IMR-90 (cell line): ENCODE data around the gene ME3. TPM values are rescaled to one million over a fixed set of nuclear protein-coding genes. Genes with fewer than 3 reads are reported as not detected.
A peak's percentile ranks its signal among the peaks of the same experiment; 100 is the strongest.

Experiments used
- ATAC-seq: fragments of 200-7000 bp; cut with Tn5 transposase; 2 replicates; pipeline ENCODE4 v1.9.1; 2020; ENCODE audit warnings: low read depth, mild to moderate bottlenecking, moderate library complexity
- BruUV-seq: library from RNA; stranded (reverse); fragments of 400-500 nt; replicated peaks from 2 replicates; lab custom pipeline; 2021; lab: Mats Ljungman, UMichigan
- CTCF ChIA-PET: fragments of 300-600 bp; formaldehyde crosslinking; extraction: SDS; loops from one replicate; lab custom pipeline; 2021; ENCODE audit warnings: antibody characterized with exemption; lab: Yijun Ruan, JAX
- POLR2A ChIA-PET: fragments of 300-600 bp; sonication (Branson Sonifier 250); formaldehyde crosslinking; loops from one replicate; lab custom pipeline; 2022; ENCODE audit warnings: antibody characterized with exemption; ENCODE audit not compliant: unreplicated experiment; lab: Charles Lee
- DNase-seq: peaks from one replicate; pipeline ENCODE4 v3.0.0; 2013
- H2AFZ ChIP-seq: replicated peaks from 2 replicates; pipeline ENCODE3; 2013; ENCODE audit warnings: low read length, mild to moderate bottlenecking; ENCODE audit not compliant: poor library complexity
- H2AK5ac ChIP-seq: 2 replicates; pipeline ENCODE4 v1.6.1; 2013; ENCODE audit warnings: low read depth, low read length, inconsistent platforms
- H2AK9ac ChIP-seq: replicated peaks from 2 replicates; pipeline ENCODE3; 2013; ENCODE audit warnings: mild to moderate bottlenecking, low read depth, low read length, moderate library complexity; ENCODE audit not compliant: poor library complexity
- H2BK120ac ChIP-seq: 2 replicates; pipeline ENCODE4 v1.6.1; 2013; ENCODE audit warnings: low read depth, low read length, inconsistent platforms
- H2BK15ac ChIP-seq: 3 replicates; pipeline ENCODE4 v1.6.1; 2013; ENCODE audit warnings: low read depth, low read length, inconsistent platforms
- H2BK20ac ChIP-seq: 2 replicates; pipeline ENCODE4 v1.6.1; 2013; ENCODE audit warnings: low read depth, mild to moderate bottlenecking, inconsistent platforms, low read length, moderate library complexity
- H2BK5ac ChIP-seq: 2 replicates; pipeline ENCODE4 v1.6.1; 2013; ENCODE audit warnings: mild to moderate bottlenecking, low read depth, low read length, inconsistent platforms; ENCODE audit not compliant: poor library complexity, severe bottlenecking
- H3K14ac ChIP-seq: replicated peaks from 2 replicates; pipeline ENCODE4 v1.6.1; 2013; ENCODE audit warnings: low read depth, low read length, inconsistent platforms
- H3K18ac ChIP-seq: 2 replicates; pipeline ENCODE4 v1.6.1; 2013; ENCODE audit warnings: low read depth, low read length, control low read depth
- H3K23ac ChIP-seq: 2 replicates; pipeline ENCODE4 v1.6.1; 2013; ENCODE audit warnings: low read depth, low read length, inconsistent platforms
- H3K27ac ChIP-seq: 2 replicates; pipeline ENCODE4 v1.5.1; 2013; ENCODE audit warnings: mild to moderate bottlenecking, control low read depth, low read length; ENCODE audit not compliant: insufficient read depth
- H3K27me3 ChIP-seq: 2 replicates; pipeline ENCODE4 v1.6.1; 2013; ENCODE audit warnings: low read length; ENCODE audit not compliant: control insufficient read depth, insufficient read depth
- H3K36me3 ChIP-seq: 2 replicates; pipeline ENCODE4 v1.6.1; 2013; ENCODE audit warnings: low read length, mixed read lengths; ENCODE audit not compliant: control insufficient read depth, insufficient read depth
- H3K4ac ChIP-seq: 2 replicates; pipeline ENCODE4 v1.6.1; 2013; ENCODE audit warnings: low read depth, low read length, inconsistent platforms
- H3K4me1 ChIP-seq: 2 replicates; pipeline ENCODE4 v1.6.1; 2013; ENCODE audit warnings: low read length, mixed read lengths; ENCODE audit not compliant: control insufficient read depth, insufficient read depth
- H3K4me2 ChIP-seq: 2 replicates; pipeline ENCODE4 v1.6.1; 2013; ENCODE audit warnings: low read depth, mild to moderate bottlenecking, control low read depth, low read length, moderate library complexity
- H3K4me3 ChIP-seq: 2 replicates; pipeline ENCODE4 v1.5.1; 2013; ENCODE audit warnings: low read depth, mild to moderate bottlenecking, control low read depth, low read length, moderate library complexity; ENCODE audit not compliant: insufficient read depth
- H3K56ac ChIP-seq: 2 replicates; pipeline ENCODE4 v1.6.1; 2013; ENCODE audit warnings: low read length, inconsistent platforms; ENCODE audit not compliant: insufficient read depth; ENCODE audit errors: extremely low read depth
- H3K79me1 ChIP-seq, 2 experiments: 2 replicates each; pipeline ENCODE4 v1.6.1; 2013; ENCODE audit warnings: low read length in 2 of 2, inconsistent platforms in 1 of 2, low read depth in 1 of 2
- H3K9ac ChIP-seq: 2 replicates; pipeline ENCODE4 v1.6.1; 2013; ENCODE audit warnings: low read depth, low read length, control low read depth
- H3K9me1 ChIP-seq: 2 replicates; pipeline ENCODE4 v1.6.1; 2013; ENCODE audit warnings: low read length, inconsistent platforms; ENCODE audit not compliant: insufficient read depth
- H3K9me3 ChIP-seq: 2 replicates; pipeline ENCODE4 v1.6.1; 2013; ENCODE audit warnings: low read length; ENCODE audit not compliant: control insufficient read depth, insufficient read depth
- H4K20me1 ChIP-seq: 2 replicates; pipeline ENCODE4 v1.6.1; 2013; ENCODE audit warnings: low read length, inconsistent platforms; ENCODE audit not compliant: insufficient read depth
- H4K5ac ChIP-seq: 2 replicates; pipeline ENCODE4 v1.6.1; 2013; ENCODE audit warnings: mild to moderate bottlenecking, low read depth, low read length, control low read depth
- H4K8ac ChIP-seq, 2 experiments: 2 replicates each; pipeline ENCODE4 v1.6.1; 2013; ENCODE audit warnings: low read depth in 2 of 2, low read length in 2 of 2, control low read depth in 1 of 2, inconsistent platforms in 1 of 2
- H4K91ac ChIP-seq: 2 replicates; pipeline ENCODE4 v1.6.1; 2013; ENCODE audit warnings: low read depth, low read length, inconsistent platforms; ENCODE audit not compliant: insufficient read depth
- CEBPB ChIP-seq: IDR thresholded peaks from 2 replicates; pipeline ENCODE4 v1.6.1; 2012; ENCODE audit warnings: low read depth, low read length, improper control_type of control experiment
- MAZ ChIP-seq: IDR thresholded peaks from 2 replicates; pipeline ENCODE4 v1.6.1; 2012; ENCODE audit warnings: low read depth, mild to moderate bottlenecking, low read length, improper control_type of control experiment, moderate library complexity, borderline replicate concordance
- WGBS, 2 experiments: methylation state at CpG; one replicate each; pipeline versions ENCODE4 v1.1.5 to v1.1.7; 2013; ENCODE audit warnings: missing lambda C conversion rate in 2 of 2; ENCODE audit not compliant: insufficient read length in 1 of 2; ENCODE audit errors: extremely low coverage in 2 of 2; 5-methylcytosine and 5-hydroxymethylcytosine counted together
- dilution Hi-C: fragments of 300-500 bp; cut with HindIII; formaldehyde crosslinking; loops from one replicate; pipeline ENCODE4 v1.14.3; 2018; ENCODE audit warnings: low sequenced_read_pairs; ENCODE audit not compliant: unreplicated experiment
- in situ Hi-C: fragments of 300-500 bp; cut with MboI; formaldehyde crosslinking; loops from 3 replicates; pipeline ENCODE4 v1.14.3; 2019; ENCODE audit warnings: low sequenced_read_pairs, inconsistent platforms, mixed read lengths
- intact Hi-C: fragments of 100-400 bp; cut with micrococcal nuclease; formaldehyde crosslinking; loops from 2 replicates; pipeline ENCODE4 v1.10.0; 2022
- polyA plus RNA-seq, 3 experiments: library from polyadenylated mRNA; depleted of rRNA; stranded (reverse); fragments of >200 nt; gene quantifications; 2 replicates each; pipeline ENCODE4 v1.2.3, GENCODE V29; 2012; ENCODE audit warnings: low replicate concordance in 1 of 3
- total RNA-seq: library from RNA; depleted of rRNA; stranded (reverse); fragments of >200 nt; gene quantifications from 2 replicates; pipeline ENCODE4 v1.2.3, GENCODE V29; 2012

Gene ME3
- total and polyA plus RNA-seq, 2 of the 4 experiments (the other 2 are of a cell fraction) = 7.8 to 9.0 TPM

- Histone ChIP-seq H2AK5ac (no peak overlapping the region), H2BK15ac (0 out of 3 replicates have a peak overlapping the region, but pooled peaks have one; percentile 77), H3K4ac (peak overlapping the region; percentile 89; the same call in 1 of the 2 replicates), H3K56ac (peak overlapping the region; percentile 1; the same call in 1 of the 2 replicates), H3K27ac (no peak overlapping the region), H4K20me1 (no peaks in the 10 kb centered on the region), H3K79me1 (peaks cover 0 to 4% of the 10 kb centered on the region in 2 experiments; a peak in 2 of 4 replicates), H2BK20ac (peak overlapping the region; percentile 97), H3K14ac (peak overlapping the region; percentile 97; the same call in 1 of the 2 replicates), H3K36me3 (no peaks in the 10 kb centered on the region), H3K4me2 (peak overlapping the region; percentile 16; the same call in 1 of the 2 replicates), H3K9me3 (no peaks in the 10 kb centered on the region), H3K18ac (peak overlapping the region; percentile 14; the same call in 1 of the 2 replicates), H4K8ac (peak overlapping the region; percentile 47 to 75), H2BK120ac (peak overlapping the region; percentile 96), H3K9me1 (peaks cover 5% of the 10 kb centered on the region; the same call in 1 of the 2 replicates), H3K4me3 (no peak overlapping the region), H2BK5ac (peak overlapping the region; percentile 83), H3K23ac (0 out of 2 replicates have a peak overlapping the region, but pooled peaks have one; percentile 64), H4K5ac (no peak overlapping the region), H4K91ac (peak overlapping the region; percentile 94; the same call in 1 of the 2 replicates), H3K4me1 (peaks cover 14% of the 10 kb centered on the region), H2AFZ (no peak overlapping the region), H3K9ac (no peak overlapping the region), H3K27me3 (no peaks in the 10 kb centered on the region), H2AK9ac (no peak overlapping the region)
- ATAC-seq (peak; percentile 86), DNase-seq (peak; percentile 84)
- dilution Hi-C loops (no loop called here), intact Hi-C loops (no loop called here), in situ Hi-C loops (no loop called here)
- WGBS, 2 experiments = no CpG with 5 or more reads among the region's 2 CpGs
- POLR2A ChIA-PET = no interaction called here
- CTCF ChIA-PET = no interaction called here
- TF ChIP-seq CEBPB (peak; percentile 10; the same call in 1 of the 2 replicates), MAZ (no peak)
- BruUV-seq = no TSS peak
These were observed 276.0 kb downstream of the ME3 start for GRCh38 chr11:86396396-86396795.
